GM21423 (cell line): ENCODE results near the gene EBNA1BP2.
"Not testable (repeated sequence)": the region's sequence is repeated elsewhere in the genome, so short reads cannot be mapped to it uniquely, and the experiment has no call there.

Experiments
- ATAC-seq: cut with Tn5 transposase; IDR thresholded peaks from one replicate; pipeline ENCODE4 v1.9.1; 2021; ENCODE audit warnings: mild to moderate bottlenecking, moderate library complexity; ENCODE audit not compliant: unreplicated experiment

The EBNA1BP2 gene

GRCh38 chr1:43174873-43175272 is 2.8 kb upstream of the EBNA1BP2 start:
- ATAC-seq, result no peak

- ATAC-seq, result peak; percentile 51
Observed at GRCh38 chr1:43172527-43172972, 460 bp upstream of the EBNA1BP2 start.

- no peak for ATAC-seq
Observed at GRCh38 chr1:43171312-43171875, 696 bp downstream of the EBNA1BP2 start.

GRCh38 chr1:43165765-43166164 is 6.3 kb downstream of the EBNA1BP2 start:
- no peak for ATAC-seq

GRCh38 chr1:43165162-43165561 is 6.9 kb downstream of the EBNA1BP2 start:
- no peak for ATAC-seq

GRCh38 chr1:43156026-43156425 is 16.1 kb downstream of the EBNA1BP2 start:
- ATAC-seq, result no peak

- no peak for ATAC-seq
Observed at GRCh38 chr1:43153443-43153842, 18.6 kb downstream of the EBNA1BP2 start.

- no peak for ATAC-seq
Observed at GRCh38 chr1:43152866-43153265, 19.2 kb downstream of the EBNA1BP2 start.

- no peak for ATAC-seq
Observed at GRCh38 chr1:43149889-43150288, 22.2 kb downstream of the EBNA1BP2 start.

GRCh38 chr1:43147625-43148327 is 24.3 kb downstream of the EBNA1BP2 start:
- ATAC-seq, result no peak

- ATAC-seq, result no peak
Observed at GRCh38 chr1:43144237-43144636, 27.9 kb downstream of the EBNA1BP2 start.

GRCh38 chr1:43143441-43143888 is 28.6 kb downstream of the EBNA1BP2 start:
- ATAC-seq, result no peak

- ATAC-seq, result no peak
Observed at GRCh38 chr1:43140583-43140982, 31.5 kb downstream of the EBNA1BP2 start.

- ATAC-seq, result no peak
Observed at GRCh38 chr1:43140010-43140409, 32.1 kb downstream of the EBNA1BP2 start.

- not testable (repeated sequence) for ATAC-seq
Observed at GRCh38 chr1:43139295-43139694, 32.8 kb downstream of the EBNA1BP2 start.

- ATAC-seq, result no peak
Observed at GRCh38 chr1:43137445-43138052, 34.5 kb downstream of the EBNA1BP2 start.

GRCh38 chr1:43135857-43136781 is 36.0 kb downstream of the EBNA1BP2 start:
- no peak for ATAC-seq

GRCh38 chr1:43134640-43135039 is 37.5 kb downstream of the EBNA1BP2 start:
- no peak for ATAC-seq

GRCh38 chr1:43134068-43134467 is 38.0 kb downstream of the EBNA1BP2 start:
- no peak for ATAC-seq

- no peak for ATAC-seq
Observed at GRCh38 chr1:43129426-43129825, 42.7 kb downstream of the EBNA1BP2 start.

GRCh38 chr1:43128816-43129215 is 43.3 kb downstream of the EBNA1BP2 start:
- no peak for ATAC-seq
